HEK293 (cell line): ENCODE results near the gene RPS6KA2.

Experiments
- CTCF ChIA-PET: fragments of 350-600 bp; formaldehyde crosslinking; extraction: SDS; loops from one replicate; lab custom pipeline; 2021; ENCODE audit warnings: antibody characterized with exemption; lab: Yijun Ruan, JAX
- POLR2A ChIA-PET: fragments of 300-600 bp; formaldehyde crosslinking; extraction: SDS; loops from one replicate; lab custom pipeline; 2020; ENCODE audit warnings: antibody characterized with exemption, inconsistent platforms; lab: Yijun Ruan, JAX
- H3K27ac ChIP-seq: fragments of 200-500 bp; sonication (Bioruptor generic); 2 replicates; pipeline ENCODE4 v1.5.1; 2014; ENCODE audit warnings: low read depth, low read length, control low read depth, inconsistent platforms; ENCODE audit errors: extremely low read depth
- H3K36me3 ChIP-seq, 2 experiments: fragments of 200-500 bp in 1 of 2; sonication (Bioruptor generic) in 1 of 2; 1 replicate in 1 of 2; 2 replicates in 1 of 2; pipeline ENCODE4 v1.5.1; 2014 to 2017; ENCODE audit warnings: inconsistent platforms in 2 of 2, low read length in 2 of 2; ENCODE audit not compliant: control insufficient read depth in 2 of 2, insufficient read depth in 1 of 2
- H3K4me1 ChIP-seq: fragments of 200-500 bp; sonication (Bioruptor generic); 2 replicates; pipeline ENCODE4 v1.5.1; 2014; ENCODE audit warnings: mild to moderate bottlenecking, low read length, inconsistent platforms; ENCODE audit not compliant: control insufficient read depth, insufficient read depth
- H3K4me3 ChIP-seq: 2 replicates; pipeline ENCODE4 v1.5.1; 2011; ENCODE audit warnings: low read depth, mild to moderate bottlenecking, control low read depth, low read length, moderate library complexity
- H3K9me3 ChIP-seq: fragments of 200-500 bp; sonication (Bioruptor generic); 2 replicates; pipeline ENCODE4 v1.5.1; 2014; ENCODE audit warnings: low read depth, low read length, inconsistent platforms; ENCODE audit not compliant: control insufficient read depth, insufficient read depth
- BCL11A ChIP-seq: fragments of 450-650 bp; formaldehyde crosslinking; IDR thresholded peaks from 2 replicates; pipeline ENCODE4 v1.5.1; 2016; ENCODE audit warnings: low read depth, missing biosample characterization, missing genetic modification characterization
- GLIS1 ChIP-seq: fragments of 450-650 bp; formaldehyde crosslinking; IDR thresholded peaks from 2 replicates; pipeline ENCODE4 v1.5.1; 2016; ENCODE audit warnings: missing biosample characterization, missing genetic modification characterization
- KLF8 ChIP-seq: fragments of 450-650 bp; formaldehyde crosslinking; IDR thresholded peaks from 2 replicates; pipeline ENCODE4 v1.5.1; 2016; ENCODE audit warnings: missing biosample characterization, missing genetic modification characterization
- MYNN ChIP-seq: fragments of 450-650 bp; formaldehyde crosslinking; IDR thresholded peaks from 2 replicates; pipeline ENCODE4 v1.5.1; 2016; ENCODE audit warnings: missing biosample characterization, missing genetic modification characterization, borderline replicate concordance
- SETDB1 ChIP-seq: IDR thresholded peaks from one replicate; pipeline ENCODE4 v1.6.1; 2017; ENCODE audit warnings: mild to moderate bottlenecking, low read length, moderate library complexity, mixed read lengths; ENCODE audit not compliant: insufficient read length
- SP7 ChIP-seq: fragments of 450-650 bp; formaldehyde crosslinking; IDR thresholded peaks from 2 replicates; pipeline ENCODE4 v1.5.1; 2016; ENCODE audit warnings: missing biosample characterization, missing genetic modification characterization
- ZFP41 ChIP-seq: fragments of 450-650 bp; formaldehyde crosslinking; IDR thresholded peaks from 2 replicates; pipeline ENCODE4 v1.5.1; 2016; ENCODE audit warnings: missing biosample characterization, missing genetic modification characterization, borderline replicate concordance
- ZNF169 ChIP-seq: fragments of 450-650 bp; formaldehyde crosslinking; IDR thresholded peaks from 2 replicates; pipeline ENCODE4 v1.5.1; 2016; ENCODE audit warnings: missing biosample characterization, missing genetic modification characterization
- ZNF292 ChIP-seq: fragments of 450-650 bp; formaldehyde crosslinking; IDR thresholded peaks from 2 replicates; pipeline ENCODE4 v1.5.1; 2016; ENCODE audit warnings: low read depth, missing biosample characterization, missing genetic modification characterization, borderline replicate concordance
- ZNF324 ChIP-seq: fragments of 450-650 bp; formaldehyde crosslinking; IDR thresholded peaks from 2 replicates; pipeline ENCODE4 v1.5.1; 2016; ENCODE audit warnings: missing biosample characterization, missing genetic modification characterization
- ZNF404 ChIP-seq: fragments of 450-650 bp; formaldehyde crosslinking; IDR thresholded peaks from 2 replicates; pipeline ENCODE4 v1.5.1; 2017; ENCODE audit warnings: missing biosample characterization, missing genetic modification characterization
- ZNF510 ChIP-seq: fragments of 450-650 bp; formaldehyde crosslinking; IDR thresholded peaks from 2 replicates; pipeline ENCODE4 v1.5.1; 2018; ENCODE audit warnings: mild to moderate bottlenecking, missing genetic modification characterization, missing biosample characterization; ENCODE audit not compliant: insufficient replicate concordance
- ZNF561 ChIP-seq: fragments of 450-650 bp; IDR thresholded peaks from 2 replicates; pipeline ENCODE4 v1.5.1; 2018; ENCODE audit warnings: missing biosample characterization, missing genetic modification characterization, borderline replicate concordance
- ZNF585B ChIP-seq: fragments of 450-650 bp; formaldehyde crosslinking; IDR thresholded peaks from 2 replicates; pipeline ENCODE4 v1.5.1; 2016; ENCODE audit warnings: missing biosample characterization, missing genetic modification characterization
- ZNF621 ChIP-seq: fragments of 450-650 bp; formaldehyde crosslinking; IDR thresholded peaks from 2 replicates; pipeline ENCODE4 v1.5.1; 2017; ENCODE audit warnings: missing biosample characterization, missing genetic modification characterization
- ZNF654 ChIP-seq: fragments of 450-650 bp; formaldehyde crosslinking; IDR thresholded peaks from 2 replicates; pipeline ENCODE4 v1.5.1; 2016; ENCODE audit warnings: low read depth, missing biosample characterization, missing genetic modification characterization
- ZNF660 ChIP-seq: fragments of 450-650 bp; IDR thresholded peaks from 2 replicates; pipeline ENCODE4 v1.5.1; 2018; ENCODE audit warnings: missing biosample characterization, mild to moderate bottlenecking, missing genetic modification characterization
- ZNF664 ChIP-seq: fragments of 450-650 bp; formaldehyde crosslinking; IDR thresholded peaks from 2 replicates; pipeline ENCODE4 v1.5.1; 2016; ENCODE audit warnings: missing biosample characterization, missing genetic modification characterization
- ZNF747 ChIP-seq: fragments of 450-650 bp; formaldehyde crosslinking; IDR thresholded peaks from 2 replicates; pipeline ENCODE4 v1.5.1; 2016; ENCODE audit warnings: missing biosample characterization, missing genetic modification characterization
- ZNF776 ChIP-seq: fragments of 450-650 bp; formaldehyde crosslinking; IDR thresholded peaks from 2 replicates; pipeline ENCODE4 v1.5.0; 2017; ENCODE audit warnings: missing biosample characterization, missing genetic modification characterization, borderline replicate concordance
- TF ChIP-seq, protein P1 (sequence below): fragments of 450-650 bp; formaldehyde crosslinking; IDR thresholded peaks from 2 replicates; pipeline ENCODE4 v1.5.1; 2016; ENCODE audit warnings: missing biosample characterization, missing genetic modification characterization
- TF ChIP-seq, protein P2 (sequence below): fragments of 450-650 bp; formaldehyde crosslinking; IDR thresholded peaks from 2 replicates; pipeline ENCODE4 v1.5.1; 2017; ENCODE audit warnings: missing biosample characterization, missing genetic modification characterization
- TF ChIP-seq, protein P3 (sequence below): fragments of 450-650 bp; formaldehyde crosslinking; IDR thresholded peaks from 2 replicates; pipeline ENCODE4 v1.5.1; 2016; ENCODE audit warnings: missing biosample characterization, missing genetic modification characterization

RPS6KA2 gene

DNA sequence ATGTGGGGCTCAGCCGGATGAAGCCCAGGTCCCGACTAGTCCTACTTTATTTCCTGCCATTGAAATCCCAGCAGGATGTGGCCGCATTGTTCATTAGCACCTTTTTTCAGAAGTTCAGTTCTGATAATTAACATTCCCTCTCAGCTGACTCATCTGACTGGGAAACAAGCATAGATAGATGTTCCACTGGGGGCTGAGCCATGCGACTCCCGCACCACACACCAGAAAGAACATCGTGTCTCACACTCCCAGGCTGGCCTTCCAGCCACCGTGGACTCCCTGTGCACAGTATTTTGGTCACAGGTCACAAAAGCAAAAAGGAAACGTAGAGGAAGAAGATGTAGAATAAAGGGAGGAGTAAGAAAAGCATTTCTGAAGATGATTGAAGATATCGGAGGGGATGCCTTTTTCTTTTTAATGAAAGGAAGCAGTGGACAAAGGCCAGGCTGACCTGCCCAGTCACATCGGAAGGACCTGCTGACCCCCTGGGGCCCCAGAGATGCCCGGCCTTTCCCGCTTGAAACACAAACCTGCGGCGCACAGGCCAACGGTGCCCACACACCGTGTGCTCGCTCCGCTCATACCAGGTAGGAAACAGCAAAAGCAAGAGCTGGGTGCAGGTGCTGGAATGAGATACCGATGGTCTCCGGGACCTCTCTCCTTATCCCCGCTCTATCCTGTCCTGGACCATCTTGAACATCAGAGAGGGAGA lies 11.8 kb downstream of the RPS6KA2 start (continued):
- TF ChIP-seq, protein P1, sequence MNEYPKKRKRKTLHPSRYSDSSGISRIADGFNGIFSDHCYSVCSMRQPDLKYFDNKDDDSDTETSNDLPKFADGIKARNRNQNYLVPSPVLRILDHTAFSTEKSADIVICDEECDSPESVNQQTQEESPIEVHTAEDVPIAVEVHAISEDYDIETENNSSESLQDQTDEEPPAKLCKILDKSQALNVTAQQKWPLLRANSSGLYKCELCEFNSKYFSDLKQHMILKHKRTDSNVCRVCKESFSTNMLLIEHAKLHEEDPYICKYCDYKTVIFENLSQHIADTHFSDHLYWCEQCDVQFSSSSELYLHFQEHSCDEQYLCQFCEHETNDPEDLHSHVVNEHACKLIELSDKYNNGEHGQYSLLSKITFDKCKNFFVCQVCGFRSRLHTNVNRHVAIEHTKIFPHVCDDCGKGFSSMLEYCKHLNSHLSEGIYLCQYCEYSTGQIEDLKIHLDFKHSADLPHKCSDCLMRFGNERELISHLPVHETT (tag by site-specific recombination): no peak
- TF ChIP-seq, all 188 proteins: peak for 0

DNA sequence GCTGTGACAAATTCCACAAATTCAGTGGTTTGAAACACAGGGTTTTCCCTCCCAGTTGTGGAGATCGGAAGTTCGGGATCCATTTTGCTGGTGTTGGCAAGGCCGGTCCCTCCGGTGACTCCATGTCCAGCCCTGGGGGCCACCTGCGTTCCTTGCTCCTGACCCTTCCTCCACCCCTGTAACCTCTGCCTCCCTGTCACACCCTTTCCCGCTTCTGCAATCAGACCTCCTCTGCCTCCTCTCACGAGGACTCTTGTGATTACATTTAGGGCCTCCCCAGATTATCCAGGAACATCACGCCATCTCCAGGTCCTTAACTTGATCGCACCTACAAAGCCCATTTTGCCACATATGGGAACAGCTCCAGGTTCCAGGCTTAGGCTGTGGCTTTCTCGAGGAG lies 12.5 kb downstream of the RPS6KA2 start:
- no peaks in the 10 kb centered on the region for H3K4me1 ChIP-seq
- POLR2A ChIA-PET: no interaction called here
- no peak overlapping the region for H3K4me3 ChIP-seq
- H3K9me3 ChIP-seq: no peaks in the 10 kb centered on the region
- CTCF ChIA-PET: interaction anchor here (0.7 to 1.0 kb wide), 2 partner anchors 12 to 32 kb away, joined by 3 to 5 read pairs; no protein-coding TSS in a partner anchor
- TF ChIP-seq ZNF561 (tag by site-specific recombination) (no peak), ZNF776 (tag by site-specific recombination) (no peak), ZFP41 (tag by site-specific recombination) (no peak), MYNN (tag by site-specific recombination) (no peak), ZNF664 (tag by site-specific recombination) (no peak), BCL11A (tag by site-specific recombination) (no peak), SETDB1 (no peak), ZNF324 (tag by site-specific recombination) (no peak), GLIS1 (tag by site-specific recombination) (no peak), KLF8 (tag by site-specific recombination) (no peak), ZNF747 (tag by site-specific recombination) (no peak), ZNF585B (tag by site-specific recombination) (no peak)
- TF ChIP-seq, protein P2, sequence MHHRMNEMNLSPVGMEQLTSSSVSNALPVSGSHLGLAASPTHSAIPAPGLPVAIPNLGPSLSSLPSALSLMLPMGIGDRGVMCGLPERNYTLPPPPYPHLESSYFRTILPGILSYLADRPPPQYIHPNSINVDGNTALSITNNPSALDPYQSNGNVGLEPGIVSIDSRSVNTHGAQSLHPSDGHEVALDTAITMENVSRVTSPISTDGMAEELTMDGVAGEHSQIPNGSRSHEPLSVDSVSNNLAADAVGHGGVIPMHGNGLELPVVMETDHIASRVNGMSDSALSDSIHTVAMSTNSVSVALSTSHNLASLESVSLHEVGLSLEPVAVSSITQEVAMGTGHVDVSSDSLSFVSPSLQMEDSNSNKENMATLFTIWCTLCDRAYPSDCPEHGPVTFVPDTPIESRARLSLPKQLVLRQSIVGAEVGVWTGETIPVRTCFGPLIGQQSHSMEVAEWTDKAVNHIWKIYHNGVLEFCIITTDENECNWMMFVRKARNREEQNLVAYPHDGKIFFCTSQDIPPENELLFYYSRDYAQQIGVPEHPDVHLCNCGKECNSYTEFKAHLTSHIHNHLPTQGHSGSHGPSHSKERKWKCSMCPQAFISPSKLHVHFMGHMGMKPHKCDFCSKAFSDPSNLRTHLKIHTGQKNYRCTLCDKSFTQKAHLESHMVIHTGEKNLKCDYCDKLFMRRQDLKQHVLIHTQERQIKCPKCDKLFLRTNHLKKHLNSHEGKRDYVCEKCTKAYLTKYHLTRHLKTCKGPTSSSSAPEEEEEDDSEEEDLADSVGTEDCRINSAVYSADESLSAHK (tag by site-specific recombination): no peak
- H3K27ac ChIP-seq: no peak overlapping the region
- H3K36me3 ChIP-seq: peaks cover 0 to 10% of the 10 kb centered on the region in 2 experiments; a peak in 1 of 3 replicates

DNA sequence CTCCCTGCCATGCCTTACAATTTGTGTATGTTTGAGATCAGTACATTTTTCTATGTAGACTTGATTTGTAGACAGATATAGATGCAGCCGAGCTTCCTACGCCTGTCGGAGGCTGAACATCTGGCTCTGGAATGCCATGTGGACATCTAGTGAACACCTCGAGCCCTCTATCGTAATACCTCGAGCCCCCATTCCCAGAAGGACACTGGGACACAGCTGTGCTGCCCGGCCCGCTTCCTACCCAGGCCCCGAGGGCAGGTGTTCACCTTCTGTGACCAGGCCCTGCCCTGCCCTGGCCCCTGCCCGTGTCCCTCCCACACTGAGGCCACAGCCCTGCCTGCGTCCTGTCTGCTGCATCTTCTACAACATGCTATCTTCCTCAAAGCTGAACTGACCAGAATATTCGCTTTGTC lies 12.9 kb downstream of the RPS6KA2 start:
- no peaks in the 10 kb centered on the region for H3K4me1 ChIP-seq
- CTCF ChIA-PET: interaction anchor here (1.0 kb wide), 1 partner anchor 11 kb away, joined by 3 read pairs; no protein-coding TSS in a partner anchor
- no peak for TF ChIP-seq ZNF660 (tag by site-specific recombination)
- no peak for TF ChIP-seq ZNF404 (tag by site-specific recombination)
- no peak for TF ChIP-seq SETDB1
- TF ChIP-seq ZNF169 (tag by site-specific recombination): no peak
- TF ChIP-seq SP7 (tag by site-specific recombination): no peak
- TF ChIP-seq ZNF654: no peak
- TF ChIP-seq ZNF621 (tag by site-specific recombination): no peak
- TF ChIP-seq, protein P3, sequence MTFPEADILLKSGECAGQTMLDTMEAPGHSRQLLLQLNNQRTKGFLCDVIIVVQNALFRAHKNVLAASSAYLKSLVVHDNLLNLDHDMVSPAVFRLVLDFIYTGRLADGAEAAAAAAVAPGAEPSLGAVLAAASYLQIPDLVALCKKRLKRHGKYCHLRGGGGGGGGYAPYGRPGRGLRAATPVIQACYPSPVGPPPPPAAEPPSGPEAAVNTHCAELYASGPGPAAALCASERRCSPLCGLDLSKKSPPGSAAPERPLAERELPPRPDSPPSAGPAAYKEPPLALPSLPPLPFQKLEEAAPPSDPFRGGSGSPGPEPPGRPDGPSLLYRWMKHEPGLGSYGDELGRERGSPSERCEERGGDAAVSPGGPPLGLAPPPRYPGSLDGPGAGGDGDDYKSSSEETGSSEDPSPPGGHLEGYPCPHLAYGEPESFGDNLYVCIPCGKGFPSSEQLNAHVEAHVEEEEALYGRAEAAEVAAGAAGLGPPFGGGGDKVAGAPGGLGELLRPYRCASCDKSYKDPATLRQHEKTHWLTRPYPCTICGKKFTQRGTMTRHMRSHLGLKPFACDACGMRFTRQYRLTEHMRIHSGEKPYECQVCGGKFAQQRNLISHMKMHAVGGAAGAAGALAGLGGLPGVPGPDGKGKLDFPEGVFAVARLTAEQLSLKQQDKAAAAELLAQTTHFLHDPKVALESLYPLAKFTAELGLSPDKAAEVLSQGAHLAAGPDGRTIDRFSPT (tag by site-specific recombination): no peak
- TF ChIP-seq ZNF292 (tag by site-specific recombination): no peak
- no peak for TF ChIP-seq ZNF510 (tag by site-specific recombination)
- no peak overlapping the region for H3K27ac ChIP-seq
- no peak overlapping the region for H3K4me3 ChIP-seq
- H3K9me3 ChIP-seq: no peaks in the 10 kb centered on the region
- POLR2A ChIA-PET: no interaction called here
- H3K36me3 ChIP-seq: peaks cover 0 to 10% of the 10 kb centered on the region in 2 experiments; a peak in 1 of 3 replicates
